B cell (primary cell): ENCODE results near the gene TP63.

ENCODE experiments used
- CTCF ChIP-seq: fragments of 200-600 bp; IDR thresholded peaks from one replicate; pipeline ENCODE4 v1.8.0; 2022; ENCODE audit warnings: antibody characterized with exemption, mild to moderate bottlenecking
- EZH2 ChIP-seq: IDR thresholded peaks from 2 replicates; pipeline ENCODE4 v1.6.1; 2012; ENCODE audit warnings: borderline replicate concordance, low read depth, mild to moderate bottlenecking, moderate library complexity, low read length; ENCODE audit not compliant: insufficient read depth, poor library complexity, severe bottlenecking

- TF ChIP-seq CTCF (no peak), EZH2 (no peak)
These were observed 269.4 kb downstream of the TP63 start for GRCh38 chr3:189900578-189900977.
